ENCODE measurements around the gene KLF7. TPM values are rescaled to one million over a fixed set of nuclear protein-coding genes. Genes with fewer than 3 reads are reported as not detected.

Gene KLF7
- total RNA-seq, 1 experiment from 2014 or later = 17.1 TPM

GRCh38 chr2:207150284-207150683, 15.5 kb downstream of the KLF7 start:
- no peaks in the 10 kb centered on the region for H3K27me3 ChIP-seq (ENCODE audit: control insufficient read depth, insufficient read depth, low read length)
- H3K4me3 ChIP-seq (ENCODE audit: low read depth in 2 of 2, low read length in 2 of 2) = no peak overlapping the region
- in situ Hi-C loops (cut with HindIII; ENCODE audit: low pct_unique_long_range_greater_than_20kb, low sequenced_read_pairs) = no loop called here
- DNase-seq (ENCODE audit: low read depth, low spot score) = no peak
- no peak overlapping the region for H3K27ac ChIP-seq (ENCODE audit: low read length)
- ATAC-seq = no peak
- peaks cover 24% of the 10 kb centered on the region for H3K4me1 ChIP-seq (ENCODE audit: control insufficient read depth, insufficient read depth, low read length)
- H3K9me3 ChIP-seq (ENCODE audit: control insufficient read depth, insufficient read depth, low read depth, low read length) = no peaks in the 10 kb centered on the region
- BruUV-seq (replicated peaks) = no TSS peak
- POLR2A ChIA-PET = no interaction called here
- intact Hi-C loops (cut with micrococcal nuclease; ENCODE audit: unreplicated experiment) = no loop called here
- CTCF ChIA-PET = no interaction called here
- TF ChIP-seq REST (IDR thresholded peaks at IDR 0.05; ENCODE audit: insufficient read depth in 1 of 2, low read depth in 2 of 2, low read length in 1 of 2) = no peak
- TF ChIP-seq POLR2AphosphoS5 (IDR thresholded peaks at IDR 0.05; ENCODE audit: low read depth, low read length) = no peak
- no peak for TF ChIP-seq SIN3A (IDR thresholded peaks at IDR 0.05; ENCODE audit: borderline replicate concordance, insufficient read depth, low read depth, low read length)
- TF ChIP-seq CTCF (IDR thresholded peaks at IDR 0.05) = no peak
- no peak for TF ChIP-seq TCF7L2 (IDR thresholded peaks at IDR 0.05; ENCODE audit: low read depth, low read length)
- H3K36me3 ChIP-seq (ENCODE audit: control insufficient read depth, insufficient read depth, low read length) = no peaks in the 10 kb centered on the region

- H3K4me1 ChIP-seq (ENCODE audit: control insufficient read depth, insufficient read depth, low read length) = peaks cover 24% of the 10 kb centered on the region
- ATAC-seq = no peak
- in situ Hi-C loops (cut with HindIII; ENCODE audit: low pct_unique_long_range_greater_than_20kb, low sequenced_read_pairs) = no loop called here
Observed at GRCh38 chr2:207149249-207150213, 16.2 kb downstream of the KLF7 start.

More at GRCh38 chr2:207149249-207150213, 16.2 kb downstream of the KLF7 start:
- POLR2A ChIA-PET = no interaction called here
- no peaks in the 10 kb centered on the region for H3K27me3 ChIP-seq (ENCODE audit: control insufficient read depth, insufficient read depth, low read length)
- no peaks in the 10 kb centered on the region for H3K9me3 ChIP-seq (ENCODE audit: control insufficient read depth, insufficient read depth, low read depth, low read length)
- CTCF ChIA-PET = no interaction called here
- H3K4me3 ChIP-seq (ENCODE audit: low read depth in 2 of 2, low read length in 2 of 2) = no peak overlapping the region
- no peaks in the 10 kb centered on the region for H3K36me3 ChIP-seq (ENCODE audit: control insufficient read depth, insufficient read depth, low read length)
- BruUV-seq (replicated peaks) = no TSS peak
- intact Hi-C loops (cut with micrococcal nuclease; ENCODE audit: unreplicated experiment) = no loop called here
- no peak for DNase-seq (ENCODE audit: low read depth, low spot score)
- no peak overlapping the region for H3K27ac ChIP-seq (ENCODE audit: low read length)
- no peak for TF ChIP-seq SIN3A (IDR thresholded peaks at IDR 0.05; ENCODE audit: borderline replicate concordance, insufficient read depth, low read depth, low read length)
- TF ChIP-seq TCF7L2 (IDR thresholded peaks at IDR 0.05; ENCODE audit: low read depth, low read length) = no peak
- no peak for TF ChIP-seq REST (IDR thresholded peaks at IDR 0.05; ENCODE audit: insufficient read depth in 1 of 2, low read depth in 2 of 2, low read length in 1 of 2)
- no peak for TF ChIP-seq CTCF (IDR thresholded peaks at IDR 0.05)
- no peak for TF ChIP-seq POLR2AphosphoS5 (IDR thresholded peaks at IDR 0.05; ENCODE audit: low read depth, low read length)
